H1 (cell line): ENCODE measurements around the gene GEMIN2.
"Not testable (repeated sequence)": the region's sequence is repeated elsewhere in the genome, so short reads cannot be mapped to it uniquely, and the experiment has no call there.

Experiments used
- SP1 ChIP-seq: IDR thresholded peaks from 2 replicates; pipeline ENCODE4 v1.6.1; 2011; ENCODE audit warnings: low read depth, low read length
- TF ChIP-seq, protein P1 (sequence below), 3 experiments: IDR thresholded peaks; 1 replicate in 2 of 3; 2 replicates in 1 of 3; pipeline versions ENCODE4 v1.5.1 to v1.6.1; 2011; ENCODE audit warnings: low read length in 3 of 3, mild to moderate bottlenecking in 3 of 3, inconsistent platforms in 2 of 3, low read depth in 1 of 3, moderate library complexity in 1 of 3; ENCODE audit not compliant: insufficient read depth in 1 of 3; ENCODE audit errors: control extremely low read depth in 1 of 3

DNA sequence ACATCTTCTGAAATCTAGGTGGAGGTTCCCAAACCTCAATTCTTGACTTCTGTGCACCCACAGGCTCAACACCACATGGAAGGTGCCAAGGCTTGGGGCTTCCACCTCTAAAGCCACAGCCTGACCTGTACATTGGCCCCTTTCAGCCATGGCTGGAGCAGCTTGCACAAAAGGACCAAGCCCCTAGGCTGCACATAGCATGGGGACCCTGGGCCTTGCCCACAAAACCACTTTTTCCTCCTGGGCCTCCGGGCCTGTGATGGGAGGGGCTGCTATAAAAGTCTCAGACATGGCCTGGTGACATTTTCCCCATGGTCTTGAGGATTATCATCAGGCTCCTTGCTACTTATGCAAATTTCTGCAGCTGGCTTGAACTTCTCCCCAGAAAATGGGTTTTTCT, 27.5 kb downstream of the GEMIN2 start:
- TF ChIP-seq SP1: not testable (repeated sequence)
- TF ChIP-seq, protein P1, sequence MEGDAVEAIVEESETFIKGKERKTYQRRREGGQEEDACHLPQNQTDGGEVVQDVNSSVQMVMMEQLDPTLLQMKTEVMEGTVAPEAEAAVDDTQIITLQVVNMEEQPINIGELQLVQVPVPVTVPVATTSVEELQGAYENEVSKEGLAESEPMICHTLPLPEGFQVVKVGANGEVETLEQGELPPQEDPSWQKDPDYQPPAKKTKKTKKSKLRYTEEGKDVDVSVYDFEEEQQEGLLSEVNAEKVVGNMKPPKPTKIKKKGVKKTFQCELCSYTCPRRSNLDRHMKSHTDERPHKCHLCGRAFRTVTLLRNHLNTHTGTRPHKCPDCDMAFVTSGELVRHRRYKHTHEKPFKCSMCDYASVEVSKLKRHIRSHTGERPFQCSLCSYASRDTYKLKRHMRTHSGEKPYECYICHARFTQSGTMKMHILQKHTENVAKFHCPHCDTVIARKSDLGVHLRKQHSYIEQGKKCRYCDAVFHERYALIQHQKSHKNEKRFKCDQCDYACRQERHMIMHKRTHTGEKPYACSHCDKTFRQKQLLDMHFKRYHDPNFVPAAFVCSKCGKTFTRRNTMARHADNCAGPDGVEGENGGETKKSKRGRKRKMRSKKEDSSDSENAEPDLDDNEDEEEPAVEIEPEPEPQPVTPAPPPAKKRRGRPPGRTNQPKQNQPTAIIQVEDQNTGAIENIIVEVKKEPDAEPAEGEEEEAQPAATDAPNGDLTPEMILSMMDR (IDR thresholded peaks at IDR 0.05; ENCODE audit: control extremely low read depth in 1 of 3, insufficient read depth in 1 of 3, low read depth in 1 of 3, low read length in 3 of 3): not testable (repeated sequence)
